ENCODE measurements around the gene SLC16A6.
"Not testable (repeated sequence)": the region's sequence is repeated elsewhere in the genome, so short reads cannot be mapped to it uniquely, and the experiment has no call there.

Gene SLC16A6

DNA sequence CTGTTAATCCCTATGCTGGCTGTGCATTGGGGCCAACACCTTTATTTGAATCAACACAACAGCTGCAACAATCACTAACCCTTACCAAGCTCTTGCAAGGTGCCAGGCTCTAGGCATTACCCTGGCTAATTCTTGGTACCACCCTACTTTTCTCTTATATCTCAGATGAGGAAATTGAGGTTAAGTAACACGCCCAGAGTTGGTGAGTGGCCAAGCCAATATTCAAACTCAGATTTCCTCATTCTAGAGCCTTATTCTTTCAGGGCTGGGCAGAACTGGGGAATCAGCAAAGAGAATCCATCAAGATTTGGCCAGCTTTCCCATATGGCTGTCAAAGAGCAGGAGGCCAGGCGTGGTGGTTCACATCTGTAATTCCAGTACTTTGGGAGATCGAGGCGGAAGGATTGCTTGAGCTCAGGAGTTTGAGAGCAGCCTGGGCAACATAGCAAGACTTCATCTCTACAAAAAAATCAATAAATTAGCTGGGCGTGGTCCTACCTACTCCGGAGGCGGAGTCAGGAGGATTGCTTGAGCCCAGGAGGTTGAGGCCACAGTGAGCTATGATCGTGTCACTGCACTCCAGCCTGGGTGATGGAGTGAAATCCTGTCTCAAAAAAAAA, 24.1 kb upstream of the SLC16A6 start:
- DNase-seq (ENCODE audit: low read depth in 1 of 2, low spot score in 1 of 2), result no peak

DNA sequence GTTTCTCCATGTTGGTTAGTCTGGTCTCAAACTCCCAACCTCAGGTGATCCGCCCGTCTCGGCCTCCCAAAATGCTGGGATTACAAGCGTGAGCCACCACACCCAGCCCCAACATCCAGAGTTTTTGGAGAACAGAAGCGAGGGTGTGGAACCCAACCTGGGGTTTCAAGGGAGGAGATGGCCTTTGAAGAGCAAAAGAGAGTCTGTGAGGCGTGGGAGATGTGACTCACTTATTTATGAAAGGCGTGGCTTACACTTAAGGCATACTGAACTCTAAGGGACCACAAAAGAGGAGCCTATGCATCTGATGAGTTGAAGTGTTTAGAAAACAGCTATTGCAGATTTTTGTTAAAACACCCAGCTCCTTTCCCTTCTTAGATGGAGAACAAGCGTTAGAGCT, 19.2 kb upstream of the SLC16A6 start:
- DNase-seq (ENCODE audit: low read depth in 1 of 2, low spot score in 1 of 2), result no peak

DNA sequence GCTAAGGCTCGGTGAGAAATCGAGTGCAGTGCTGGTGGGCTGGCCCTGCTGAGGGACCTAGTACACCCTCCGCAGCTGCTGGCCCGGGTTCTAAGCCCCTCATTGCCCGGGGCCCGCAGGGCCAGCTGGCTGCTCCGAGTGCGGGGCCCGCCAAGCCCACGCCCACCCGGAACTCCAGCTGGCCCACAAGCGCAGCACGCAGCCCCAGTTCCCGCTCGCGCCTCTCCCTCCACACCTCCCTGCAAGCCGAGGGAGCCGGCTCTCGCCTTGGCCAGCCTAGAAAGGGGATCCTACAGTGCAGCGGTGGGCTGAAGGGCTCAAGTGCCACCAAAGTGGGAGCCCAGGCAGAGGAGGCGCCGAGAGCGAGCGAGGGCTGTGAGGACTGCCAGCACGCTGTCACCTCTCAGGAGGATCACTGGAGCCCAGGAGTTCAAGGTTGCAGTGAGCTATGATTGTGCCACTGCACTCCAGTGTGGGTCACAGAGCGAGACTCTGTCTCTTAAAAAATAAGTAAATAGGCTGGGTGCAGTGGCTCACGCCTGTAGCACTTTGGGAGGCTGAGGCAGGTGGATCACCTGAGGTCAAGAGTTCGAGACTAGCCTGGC, 18.2 kb upstream of the SLC16A6 start:
- DNase-seq (ENCODE audit: low read depth in 1 of 2, low spot score in 1 of 2), result not testable (repeated sequence)

DNA sequence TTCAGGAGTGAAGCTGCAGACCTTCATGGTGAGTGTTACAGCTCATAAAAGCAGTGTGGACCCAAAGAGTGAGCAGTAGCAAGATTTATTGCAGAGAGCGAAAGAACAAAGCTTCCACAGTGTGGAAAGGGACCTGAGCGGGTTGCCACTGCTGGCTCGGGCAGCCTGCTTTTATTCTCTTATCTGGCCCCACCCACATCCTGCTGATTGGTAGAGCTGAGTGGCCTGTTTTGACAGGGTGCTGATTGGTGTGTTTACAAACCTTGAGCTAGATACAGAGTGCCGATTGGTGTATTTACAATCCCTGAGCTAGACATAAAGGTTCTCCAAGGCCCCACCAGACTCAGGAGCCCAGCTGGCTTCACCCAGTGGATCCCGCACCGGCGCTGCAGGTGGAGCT, 17.6 kb upstream of the SLC16A6 start:
- not testable (repeated sequence) for DNase-seq (ENCODE audit: low read depth in 1 of 2, low spot score in 1 of 2)

DNA sequence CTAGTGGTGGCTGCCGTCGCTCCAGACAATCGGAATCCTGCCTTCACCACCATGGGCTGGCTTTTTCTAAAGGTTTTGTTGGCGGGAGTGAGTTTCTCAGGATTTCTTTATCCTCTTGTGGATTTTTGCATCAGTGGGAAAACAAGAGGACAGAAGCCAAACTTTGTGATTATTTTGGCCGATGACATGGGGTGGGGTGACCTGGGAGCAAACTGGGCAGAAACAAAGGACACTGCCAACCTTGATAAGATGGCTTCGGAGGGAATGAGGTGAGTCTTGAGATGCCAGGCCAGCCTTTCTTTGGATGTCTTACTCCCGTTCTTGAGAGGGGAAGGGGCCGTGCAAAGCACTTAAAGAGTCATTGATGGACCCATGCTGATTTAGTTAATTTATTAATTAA, 16.5 kb upstream of the SLC16A6 start:
- DNase-seq (ENCODE audit: low read depth in 1 of 2, low spot score in 1 of 2), result no peak

DNA sequence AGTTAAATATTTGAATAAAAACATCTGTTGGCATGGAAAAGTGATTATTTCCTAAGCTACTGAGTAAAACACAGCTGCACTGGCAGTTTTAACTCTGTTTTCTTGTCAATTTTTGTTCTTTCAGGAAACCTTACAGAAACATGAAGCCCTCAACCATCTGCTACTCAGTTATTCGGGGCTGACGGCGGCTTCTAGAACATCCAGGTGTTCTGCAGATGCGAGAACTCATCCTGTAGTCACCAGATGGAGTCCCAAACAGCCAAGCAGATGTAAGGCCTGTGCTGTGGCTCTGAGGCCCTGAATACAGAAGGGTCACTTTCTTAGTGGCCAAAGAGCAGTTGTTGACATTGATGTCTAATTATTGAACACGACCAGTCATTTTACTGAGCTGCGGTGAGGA, 15.9 kb upstream of the SLC16A6 start:
- DNase-seq (ENCODE audit: low read depth in 1 of 2, low spot score in 1 of 2), result no peak

DNA sequence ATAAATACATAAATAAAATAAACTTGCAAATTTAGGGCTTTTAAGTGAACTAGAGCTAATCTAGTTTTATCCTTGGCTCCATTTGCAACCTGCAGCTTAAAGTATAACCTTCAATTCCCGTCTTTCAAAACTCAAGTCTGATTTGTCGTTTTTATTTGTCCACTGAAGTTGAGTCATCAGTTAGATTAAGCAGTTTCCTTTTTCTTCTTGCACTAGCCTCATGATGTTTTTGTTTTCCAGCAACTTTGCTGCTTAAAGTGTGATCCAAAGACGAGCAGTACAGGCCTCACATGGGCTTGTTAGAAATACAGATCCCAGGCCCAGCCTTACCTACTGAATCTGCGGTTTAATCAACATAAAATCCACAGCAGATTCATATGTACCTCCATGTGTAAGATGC, 14.2 kb upstream of the SLC16A6 start:
- DNase-seq (ENCODE audit: low read depth in 1 of 2, low spot score in 1 of 2), result no peak

DNA sequence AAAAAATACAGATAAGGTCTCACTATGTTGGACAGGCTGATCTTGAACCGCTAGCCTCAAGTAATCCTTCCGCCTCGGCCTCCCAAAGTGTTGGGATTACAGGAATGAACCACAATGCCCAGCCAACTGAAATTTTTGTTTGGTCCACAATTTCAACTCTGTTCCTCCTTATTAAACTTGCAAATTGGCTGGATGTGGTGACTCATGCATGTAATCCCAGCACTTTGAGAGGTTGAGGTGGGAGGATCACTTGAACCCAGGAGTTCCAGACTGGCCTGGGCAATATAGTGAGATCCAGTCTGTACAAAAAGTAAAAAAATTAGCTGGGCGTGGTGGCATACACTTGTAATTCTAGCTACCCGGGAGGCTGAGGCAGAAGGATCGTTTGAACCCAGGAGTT, 13.8 kb upstream of the SLC16A6 start:
- DNase-seq (ENCODE audit: low read depth in 1 of 2, low spot score in 1 of 2), result no peak

DNA sequence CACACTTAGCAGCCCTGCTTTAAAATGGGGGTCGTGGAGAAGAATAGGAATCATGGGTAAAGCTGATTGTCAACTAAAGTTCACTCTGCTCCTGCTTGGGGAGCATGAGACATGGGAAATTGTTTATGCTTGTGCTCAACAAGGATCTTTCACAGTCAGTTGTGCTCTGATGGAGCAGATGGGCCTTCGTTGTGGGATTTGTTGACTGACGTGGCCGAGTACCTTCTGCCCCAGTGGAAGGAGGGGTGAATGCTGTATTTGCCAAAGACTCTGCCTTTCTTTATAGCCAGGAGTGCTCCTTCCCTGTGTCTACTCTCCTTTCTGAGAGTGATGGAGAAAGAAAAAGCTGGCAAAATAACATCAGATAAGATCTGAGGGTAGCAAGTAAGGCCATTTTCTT, 11.7 kb upstream of the SLC16A6 start:
- DNase-seq (ENCODE audit: low read depth in 1 of 2, low spot score in 1 of 2), result no peak

DNA sequence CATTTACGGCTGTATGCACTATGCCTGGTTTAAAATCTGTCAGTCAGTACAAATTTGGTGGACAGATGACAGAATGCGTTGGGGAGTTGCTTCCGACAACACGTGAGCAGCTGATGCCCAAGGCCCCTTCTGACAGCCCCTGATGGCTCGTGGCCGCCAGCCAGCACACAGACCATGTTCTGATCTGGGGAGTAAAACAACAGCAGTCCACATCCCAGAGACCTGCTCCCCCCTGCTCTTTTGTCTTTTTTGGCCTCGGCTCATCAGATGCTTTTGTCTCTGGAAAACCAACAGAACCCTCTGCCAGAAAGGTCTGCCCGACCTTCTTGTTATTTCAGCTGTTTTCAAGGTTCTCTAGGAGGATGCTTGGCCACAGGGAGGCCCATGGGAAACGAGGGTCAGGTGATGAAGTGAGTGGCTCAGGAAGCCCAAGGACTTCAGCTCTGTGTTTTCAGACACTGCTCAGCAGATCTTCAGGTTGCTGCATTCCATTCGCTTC, 11.2 kb upstream of the SLC16A6 start:
- DNase-seq (ENCODE audit: low read depth in 1 of 2, low spot score in 1 of 2), result no peak

DNA sequence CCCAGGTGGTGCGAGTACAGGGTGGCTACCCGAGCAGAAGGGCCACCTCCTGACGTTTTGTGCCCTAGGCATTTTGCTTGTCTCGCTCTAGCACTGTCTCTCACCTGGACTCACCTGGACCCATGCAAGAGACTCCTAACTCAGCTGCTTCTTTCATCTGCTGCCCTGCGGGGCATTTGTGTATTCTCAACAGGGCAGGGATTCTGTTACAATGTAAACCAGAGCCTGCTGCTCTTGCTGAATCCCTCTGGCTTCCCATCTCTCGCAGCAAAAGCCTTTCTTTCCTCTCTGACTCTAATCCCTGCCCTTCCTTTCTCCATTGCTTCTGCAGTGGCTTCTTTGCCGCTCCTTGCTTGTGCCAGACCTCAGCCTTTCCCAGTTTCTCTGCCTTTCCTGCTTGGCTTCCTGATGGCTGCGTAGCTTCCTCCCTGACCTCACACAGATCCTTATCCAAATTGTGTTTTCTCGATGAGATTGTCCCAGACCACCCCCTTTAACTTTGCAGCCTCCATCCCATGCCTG, 10.6 kb upstream of the SLC16A6 start:
- no peak for DNase-seq (ENCODE audit: low read depth in 1 of 2, low spot score in 1 of 2)

DNA sequence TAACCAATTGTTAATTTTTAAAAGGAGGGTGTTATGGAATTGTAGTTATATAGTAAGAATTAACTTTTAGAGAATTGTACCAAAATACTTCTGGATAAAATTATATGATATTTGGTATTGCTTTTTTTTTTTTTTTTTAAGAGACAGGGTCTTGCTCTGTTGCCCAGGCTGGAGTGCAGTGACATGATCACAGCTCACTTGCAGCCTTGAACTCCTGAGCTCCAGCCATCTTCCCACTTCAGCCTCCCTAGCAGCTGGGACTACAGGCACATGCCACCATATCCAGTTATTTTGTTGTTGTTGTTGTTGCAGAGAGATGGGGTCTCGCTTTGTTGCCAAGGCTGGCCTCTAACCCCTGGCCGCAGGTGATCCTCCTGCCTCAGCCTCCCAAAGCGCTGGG, 8.9 kb upstream of the SLC16A6 start:
- DNase-seq (ENCODE audit: low read depth in 1 of 2, low spot score in 1 of 2), result no peak

DNA sequence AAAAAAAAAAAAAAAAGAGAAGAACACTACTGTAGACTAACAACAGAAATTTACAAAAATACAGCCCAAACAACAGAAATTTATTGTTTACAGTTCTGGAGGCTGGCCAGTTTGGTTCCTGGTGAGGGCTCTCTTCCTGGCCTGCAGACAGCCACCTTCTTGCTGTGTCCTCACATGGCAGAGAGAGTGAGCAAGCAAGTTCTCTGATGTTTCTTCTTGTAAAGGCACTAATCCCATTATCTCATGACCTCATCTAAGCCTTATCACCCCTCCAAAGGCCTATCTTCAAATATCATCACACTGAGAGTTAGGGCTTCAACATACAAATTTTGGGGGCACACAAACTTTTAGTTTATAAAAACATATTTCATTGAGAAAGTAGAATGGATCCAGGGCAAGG, 7.7 kb upstream of the SLC16A6 start:
- DNase-seq (ENCODE audit: low read depth in 1 of 2, low spot score in 1 of 2), result no peak

DNA sequence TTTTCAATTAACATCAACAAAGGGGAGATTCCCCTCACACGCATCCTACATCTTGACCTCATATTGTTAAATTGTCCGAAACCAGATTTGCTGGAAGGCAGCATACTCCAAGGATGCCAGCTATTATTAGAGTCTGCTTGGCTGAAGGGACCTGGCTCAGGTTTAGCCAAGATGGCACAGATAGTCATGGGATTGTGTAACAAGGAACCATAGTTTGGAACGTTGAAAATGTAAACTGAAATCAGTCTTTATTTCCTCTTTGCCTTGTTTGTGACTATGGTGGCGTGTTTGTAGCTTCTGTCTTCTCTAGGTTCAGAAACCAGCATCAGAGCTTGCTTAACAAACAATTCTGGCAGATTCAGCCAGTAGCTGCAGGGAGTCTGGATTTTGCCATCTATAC, 6.3 kb upstream of the SLC16A6 start:
- DNase-seq (ENCODE audit: low read depth in 1 of 2, low spot score in 1 of 2), result no peak

DNA sequence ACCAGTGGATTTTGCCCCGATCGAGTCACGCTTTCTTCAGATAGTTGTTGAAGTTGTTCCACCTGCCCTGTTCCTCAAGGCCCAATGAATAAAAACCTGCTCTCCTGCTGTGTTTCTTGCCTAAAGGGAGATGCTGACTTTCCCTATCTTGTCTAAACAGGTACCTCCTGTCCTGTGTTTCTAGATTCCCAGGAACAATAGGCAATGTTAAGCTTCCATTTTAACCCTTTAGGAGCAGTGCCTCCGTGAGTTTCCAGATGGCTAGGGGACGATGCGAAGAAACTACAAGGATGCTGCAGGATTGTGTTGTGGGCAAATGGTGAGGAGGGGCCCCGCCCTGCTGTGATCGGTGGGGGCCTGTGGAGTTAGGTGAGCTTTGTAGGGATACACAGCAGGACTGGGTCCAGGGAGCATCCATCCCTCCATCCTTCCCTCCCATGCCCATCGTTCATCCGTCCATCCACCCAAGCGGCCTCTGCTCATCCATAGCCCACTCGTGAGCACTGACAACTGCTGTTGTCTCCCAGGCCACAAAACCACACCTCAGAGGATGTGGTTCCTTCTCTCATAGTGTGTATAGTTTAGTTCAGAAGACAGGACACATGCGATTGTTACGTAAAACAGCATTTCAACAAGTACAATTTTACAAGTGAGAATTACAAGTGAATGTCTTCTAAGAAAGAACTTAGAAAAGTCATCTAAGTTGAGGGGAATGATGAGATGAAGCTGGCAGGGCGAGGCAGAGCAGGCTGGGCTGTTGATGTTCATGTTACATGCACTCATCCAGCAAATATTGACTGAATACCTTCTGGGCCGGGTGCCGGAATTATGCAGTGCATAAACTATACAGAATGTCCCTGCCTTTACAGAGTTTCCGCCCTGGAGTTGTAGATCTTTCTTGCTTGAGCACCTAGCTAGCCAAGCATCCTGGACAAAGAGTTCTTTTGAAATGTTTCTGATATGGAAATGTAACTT, 5.6 kb upstream of the SLC16A6 start:
- no peak for DNase-seq (ENCODE audit: low read depth in 1 of 2, low spot score in 1 of 2)

DNA sequence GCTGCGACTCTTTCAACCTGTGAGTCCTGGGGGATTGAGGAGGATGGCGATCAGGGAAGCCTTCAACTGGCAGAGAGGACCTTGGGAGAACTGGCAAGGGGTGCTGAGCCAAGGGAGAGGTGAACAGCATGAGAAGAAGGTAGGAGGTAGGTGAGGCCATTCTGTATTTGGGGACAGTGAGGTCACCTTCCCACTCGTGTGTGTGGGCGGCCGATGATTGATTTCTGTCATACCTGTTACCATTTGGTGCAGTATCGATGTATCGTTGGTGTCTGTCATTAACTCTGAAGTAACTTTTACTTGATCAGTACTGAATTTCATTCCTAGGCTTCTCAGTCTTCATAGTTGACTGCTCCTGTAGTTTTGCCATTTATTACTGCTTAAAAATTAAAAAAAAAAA, 4.2 kb upstream of the SLC16A6 start:
- peak in 1 of 2 donors; percentile 22 for DNase-seq (ENCODE audit: low read depth in 1 of 2, low spot score in 1 of 2)

DNA sequence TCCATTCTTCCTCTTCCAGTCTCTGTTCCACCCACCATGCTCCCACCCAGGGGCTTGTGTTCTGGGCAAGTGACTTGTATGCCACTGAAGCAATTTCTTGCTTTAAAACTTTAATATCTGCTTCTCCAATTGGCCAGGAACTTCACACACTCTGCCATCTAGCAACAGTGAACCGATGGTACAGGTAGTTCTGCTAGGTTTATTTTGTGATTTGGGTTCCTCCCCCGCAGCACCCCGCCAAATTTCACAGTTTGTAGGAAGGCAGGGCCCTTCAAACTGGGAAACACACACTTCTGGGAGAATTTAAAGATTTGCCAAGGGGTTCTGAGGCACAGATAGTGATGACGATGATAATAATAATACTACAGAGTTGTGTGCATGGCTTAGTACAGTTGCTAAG, 3.7 kb upstream of the SLC16A6 start:
- no peak for DNase-seq (ENCODE audit: low read depth in 1 of 2, low spot score in 1 of 2)

DNA sequence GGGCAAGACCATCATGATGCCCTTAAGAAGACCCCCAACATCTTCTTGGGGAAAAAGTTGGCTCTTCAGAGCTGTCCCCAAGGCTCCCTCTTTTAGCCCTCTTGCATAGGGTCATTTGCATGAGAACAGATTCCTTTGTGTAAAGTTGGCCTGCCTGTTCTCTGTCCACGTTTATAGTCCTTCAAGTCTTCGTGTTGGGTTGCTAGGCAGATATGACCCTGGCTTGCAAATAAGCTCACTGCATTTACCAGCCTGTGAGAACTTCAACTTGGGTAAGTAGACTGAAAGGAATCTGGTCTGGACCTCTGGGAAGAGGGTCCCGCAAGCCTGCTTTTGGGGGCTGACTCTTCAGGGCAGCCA, 3.2 kb upstream of the SLC16A6 start:
- no peak for DNase-seq (ENCODE audit: low read depth in 1 of 2, low spot score in 1 of 2)

DNA sequence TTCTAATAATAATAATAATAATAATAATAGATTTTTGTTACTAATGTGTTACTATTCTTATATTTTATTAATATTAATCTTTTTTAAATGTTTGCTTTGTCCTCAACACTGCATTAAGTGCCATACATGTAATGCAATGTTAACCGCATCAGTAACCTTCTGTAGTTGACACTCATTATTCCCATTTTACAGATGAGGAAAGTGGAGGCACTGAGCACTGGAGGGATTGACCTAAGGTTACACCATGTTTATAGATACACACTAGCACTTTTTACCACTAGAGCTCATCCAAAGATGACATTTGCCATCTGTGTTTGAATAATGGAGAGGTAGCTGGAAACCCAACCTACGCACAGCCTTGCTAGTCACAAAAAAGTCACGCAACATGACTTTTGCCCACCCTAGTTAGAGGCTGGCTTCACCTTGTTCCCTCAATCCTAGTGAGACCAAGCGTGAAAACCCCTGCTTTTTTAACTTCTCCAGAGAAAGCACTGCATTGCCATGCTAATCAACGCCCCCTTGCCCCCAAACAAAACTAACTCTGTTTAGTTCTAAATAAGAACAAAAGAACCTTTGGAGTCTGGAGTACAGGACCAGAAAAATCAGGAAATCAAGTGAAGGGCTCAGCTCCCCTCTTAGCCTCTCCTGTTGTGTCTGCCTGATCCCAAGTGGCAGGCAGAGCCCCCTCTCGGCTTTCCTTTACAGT, 2.7 kb upstream of the SLC16A6 start:
- no peak for DNase-seq (ENCODE audit: low read depth in 1 of 2, low spot score in 1 of 2)

DNA sequence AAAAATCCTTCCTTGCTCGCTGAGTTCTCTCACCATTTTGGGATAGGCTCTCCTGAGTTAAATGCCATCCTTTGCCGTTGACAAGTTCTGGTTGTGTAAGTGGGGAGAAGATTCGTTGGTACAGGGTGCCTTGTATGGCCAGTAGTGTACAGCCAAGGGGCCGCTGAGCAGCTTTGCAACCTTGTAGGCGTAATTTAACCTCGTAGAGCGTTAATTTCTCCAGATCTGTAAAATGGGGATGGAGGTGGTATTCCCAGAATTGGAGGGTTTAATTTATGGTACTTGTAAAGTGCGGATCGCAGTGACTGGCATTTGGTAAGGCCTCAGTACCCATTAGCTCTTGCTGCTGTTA, 1.7 kb upstream of the SLC16A6 start:
- no peak for DNase-seq (ENCODE audit: low read depth in 1 of 2, low spot score in 1 of 2)
